Neuronal stem cell (in vitro differentiated cells): ENCODE data around the gene UAP1.

Source experiments
- DNase-seq: peaks from one replicate; pipeline ENCODE4 v3.0.0-alpha.2; 2013; ENCODE audit warnings: low spot score
- H2AFZ ChIP-seq: one replicate; pipeline ENCODE4 v1.6.1; 2013; ENCODE audit warnings: mild to moderate bottlenecking, low read length, inconsistent platforms
- H2AK5ac ChIP-seq: 2 replicates; pipeline ENCODE4 v1.6.1; 2013; ENCODE audit warnings: low read depth, mild to moderate bottlenecking, inconsistent platforms, low read length, moderate library complexity, mixed read lengths
- H2BK120ac ChIP-seq: 2 replicates; pipeline ENCODE4 v1.6.1; 2013; ENCODE audit warnings: low read depth, mild to moderate bottlenecking, inconsistent platforms, low read length, moderate library complexity, mixed read lengths
- H2BK12ac ChIP-seq: one replicate; pipeline ENCODE4 v1.6.1; 2013; ENCODE audit warnings: low read length, inconsistent platforms
- H2BK15ac ChIP-seq: 2 replicates; pipeline ENCODE4 v1.6.1; 2013; ENCODE audit warnings: mild to moderate bottlenecking, low read length, inconsistent platforms, mixed read lengths
- H2BK5ac ChIP-seq: one replicate; pipeline ENCODE4 v1.6.1; 2013; ENCODE audit warnings: inconsistent platforms, mild to moderate bottlenecking, low read length, moderate library complexity
- H3K14ac ChIP-seq: one replicate; pipeline ENCODE4 v1.6.1; 2013; ENCODE audit warnings: low read length, inconsistent platforms
- H3K18ac ChIP-seq: 2 replicates; pipeline ENCODE4 v1.6.1; 2013; ENCODE audit warnings: low read length, inconsistent platforms
- H3K23ac ChIP-seq: 2 replicates; pipeline ENCODE4 v1.6.1; 2013; ENCODE audit warnings: low read depth, mild to moderate bottlenecking, mixed read lengths, low read length, inconsistent platforms; ENCODE audit not compliant: poor library complexity
- H3K27ac ChIP-seq: replicated peaks from 3 replicates; pipeline ENCODE4 v1.5.1; 2013; ENCODE audit warnings: low read length, inconsistent platforms
- H3K27me3 ChIP-seq, 3 experiments: 2 replicates each; pipeline ENCODE4 v1.6.1; 2013; ENCODE audit warnings: low read length in 3 of 3, mild to moderate bottlenecking in 2 of 3, inconsistent platforms in 1 of 3, low read depth in 1 of 3, mixed read lengths in 1 of 3, moderate library complexity in 1 of 3; ENCODE audit not compliant: control insufficient read depth in 3 of 3, insufficient read depth in 3 of 3
- H3K36me3 ChIP-seq, 2 donors: replicated peaks in 1 of 2; 2 replicates each; pipeline ENCODE4 v1.6.1; 2013; ENCODE audit warnings: low read length in 2 of 2; ENCODE audit not compliant: control insufficient read depth in 2 of 2, insufficient read depth in 2 of 2
- H3K4ac ChIP-seq: 2 replicates; pipeline ENCODE4 v1.6.1; 2013; ENCODE audit warnings: inconsistent platforms, mild to moderate bottlenecking, low read length, moderate library complexity
- H3K4me1 ChIP-seq, 2 donors: 1 replicate in 1 of 2; 2 replicates in 1 of 2; pipeline ENCODE4 v1.6.1; 2013; ENCODE audit warnings: low read length in 2 of 2, low read depth in 1 of 2; ENCODE audit not compliant: control insufficient read depth in 2 of 2, insufficient read depth in 1 of 2
- H3K4me2 ChIP-seq: one replicate; pipeline ENCODE4 v1.6.1; 2013; ENCODE audit warnings: mild to moderate bottlenecking, low read length, inconsistent platforms; ENCODE audit not compliant: insufficient read depth, poor library complexity, severe bottlenecking
- H3K4me3 ChIP-seq, 2 donors: 2 replicates each; pipeline ENCODE4 v1.5.1; 2013; ENCODE audit warnings: low read length in 2 of 2, mild to moderate bottlenecking in 2 of 2, inconsistent platforms in 1 of 2, moderate library complexity in 1 of 2
- H3K79me1 ChIP-seq: one replicate; pipeline ENCODE4 v1.6.1; 2013; ENCODE audit warnings: low read depth, mild to moderate bottlenecking, inconsistent platforms, low read length, moderate library complexity
- H3K9ac ChIP-seq: one replicate; pipeline ENCODE4 v1.6.1; 2013; ENCODE audit warnings: mild to moderate bottlenecking, low read depth, low read length, inconsistent platforms; ENCODE audit not compliant: poor library complexity
- H3K9me3 ChIP-seq, 2 donors: replicated peaks in 1 of 2; 2 replicates each; pipeline versions ENCODE3 to v1.6.1; 2013; ENCODE audit warnings: low read length in 2 of 2, mild to moderate bottlenecking in 2 of 2, inconsistent platforms in 1 of 2, low read depth in 1 of 2, mixed read lengths in 1 of 2, moderate library complexity in 1 of 2; ENCODE audit not compliant: control insufficient read depth in 2 of 2, insufficient read depth in 1 of 2
- H4K8ac ChIP-seq: one replicate; pipeline ENCODE4 v1.6.1; 2013; ENCODE audit warnings: low read depth, mild to moderate bottlenecking, inconsistent platforms, low read length, moderate library complexity
- H4K91ac ChIP-seq: one replicate; pipeline ENCODE4 v1.6.1; 2013; ENCODE audit warnings: low read length, low read depth, mild to moderate bottlenecking, inconsistent platforms; ENCODE audit not compliant: poor library complexity
- WGBS, 2 donors: extraction: QIAGEN DNeasy Blood & Tissue Kit; methylation state at CpG; one replicate each; pipeline ENCODE4 v1.1.7; 2013; ENCODE audit warnings: missing lambda C conversion rate in 2 of 2, mixed read lengths in 1 of 2; ENCODE audit not compliant: insufficient read length in 2 of 2, insufficient replicate concordance in 1 of 2; ENCODE audit errors: extremely low coverage in 2 of 2; 5-methylcytosine and 5-hydroxymethylcytosine counted together

Gene UAP1

DNA sequence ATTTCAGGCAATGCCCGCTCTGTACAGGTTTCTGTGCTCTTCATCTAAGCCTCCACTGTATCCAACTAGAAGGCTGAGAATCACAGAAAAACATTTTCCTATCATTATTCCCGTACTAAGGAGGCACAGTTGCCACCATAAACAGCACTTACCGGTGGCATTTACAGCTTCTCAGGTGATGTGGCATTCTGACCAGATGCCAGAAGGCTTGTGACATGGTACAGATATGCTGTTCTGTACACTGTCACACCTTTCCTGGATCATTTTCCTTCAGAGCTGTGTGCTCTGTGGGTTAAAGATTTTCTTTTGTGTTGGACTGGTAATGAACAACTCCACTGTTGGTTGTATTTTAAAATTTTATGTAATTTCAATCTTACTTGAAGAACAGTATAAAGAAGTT, 4.0 kb upstream of the UAP1 start:
- no peak overlapping the region for H3K27ac ChIP-seq
- no CpG with 5 or more reads among the region's 3 CpGs for WGBS, 2 donors
- no peak overlapping the region for H3K18ac ChIP-seq
- H2BK15ac ChIP-seq: no peak overlapping the region
- no peaks in the 10 kb centered on the region for H3K9me3 ChIP-seq
- H2AFZ ChIP-seq: no peak overlapping the region
- peaks cover 2% of the 10 kb centered on the region for H3K79me1 ChIP-seq
- DNase-seq: no peak
- no peak overlapping the region for H3K23ac ChIP-seq
- H3K4me3 ChIP-seq: no peak overlapping the region
- no peak overlapping the region for H3K4ac ChIP-seq
- peaks cover 0 to 3% (median 0%) of the 10 kb centered on the region in 3 experiments for H3K27me3 ChIP-seq
- H3K14ac ChIP-seq: no peak overlapping the region
- H4K91ac ChIP-seq: no peak overlapping the region
- H2BK120ac ChIP-seq: no peak overlapping the region
- no peak overlapping the region for H3K9ac ChIP-seq
- no peak overlapping the region for H2BK12ac ChIP-seq
- no peak overlapping the region for H2BK5ac ChIP-seq
- peaks cover 4 to 5% of the 10 kb centered on the region in 2 donors for H3K4me1 ChIP-seq
- H3K36me3 ChIP-seq: no peaks in the 10 kb centered on the region
- H2AK5ac ChIP-seq: no peak overlapping the region
- no peak overlapping the region for H4K8ac ChIP-seq
- no peak overlapping the region for H3K4me2 ChIP-seq

DNA sequence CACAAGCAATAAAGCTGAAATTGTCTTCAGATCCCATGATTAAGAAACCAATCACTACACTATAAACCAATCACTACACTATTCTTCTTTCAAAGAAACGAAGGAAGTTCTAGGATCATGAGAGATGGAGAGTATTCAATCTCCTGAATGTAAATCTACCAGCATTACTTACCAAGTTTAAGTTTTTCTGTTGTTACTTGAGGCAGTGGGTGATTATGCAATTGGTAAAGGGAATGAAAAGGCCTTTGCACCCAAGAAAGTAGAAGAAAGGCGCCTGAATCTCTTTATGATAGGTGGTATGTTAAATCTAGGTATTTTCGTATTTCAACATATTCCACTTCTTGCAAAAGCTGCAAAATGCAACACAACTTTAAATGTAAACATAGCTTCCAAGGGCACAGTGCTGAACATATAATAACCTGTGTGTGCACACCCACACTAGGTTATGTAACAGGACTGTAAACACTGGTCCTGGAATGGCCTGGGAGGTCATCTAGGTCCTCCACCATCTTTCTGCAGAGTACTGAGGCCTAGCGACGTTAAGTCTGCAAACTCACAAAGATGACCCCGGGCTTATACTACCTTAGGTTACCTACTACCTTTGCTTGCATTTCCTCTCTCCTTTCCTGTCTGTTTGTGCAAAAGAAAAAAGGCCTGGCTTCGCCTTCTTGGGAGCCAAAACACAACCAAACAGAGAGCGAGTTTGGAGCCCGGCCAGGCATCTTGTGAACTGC, 1.1 kb upstream of the UAP1 start:
- DNase-seq: no peak
- Histone ChIP-seq H3K79me1 (peaks cover 6% of the 10 kb centered on the region), H2AK5ac (peak overlapping the region; percentile 88), H3K18ac (peak overlapping the region; percentile 95), H2AFZ (peak overlapping the region; percentile 99), H3K9ac (peak overlapping the region; percentile 70), H3K36me3 (peaks cover 0 to 4% of the 10 kb centered on the region in 2 donors), H2BK5ac (peak overlapping the region; percentile 75), H2BK12ac (no peak overlapping the region), H3K9me3 (no peaks in the 10 kb centered on the region), H3K14ac (no peak overlapping the region), H4K8ac (no peak overlapping the region), H3K4ac (no peak overlapping the region), H3K4me2 (peak overlapping the region; percentile 73), H3K27me3 (peaks cover 0 to 3% (median 0%) of the 10 kb centered on the region in 3 experiments), H2BK15ac (no peak overlapping the region), H4K91ac (no peak overlapping the region), H2BK120ac (no peak overlapping the region), H3K27ac (no peak overlapping the region), H3K4me1 (peaks cover 4 to 5% of the 10 kb centered on the region in 2 donors), H3K23ac (peak overlapping the region; percentile 100), H3K4me3 (peak overlapping the region; percentile 73 to 75)
- no CpG with 5 or more reads among the region's 9 CpGs for WGBS, 2 donors

DNA sequence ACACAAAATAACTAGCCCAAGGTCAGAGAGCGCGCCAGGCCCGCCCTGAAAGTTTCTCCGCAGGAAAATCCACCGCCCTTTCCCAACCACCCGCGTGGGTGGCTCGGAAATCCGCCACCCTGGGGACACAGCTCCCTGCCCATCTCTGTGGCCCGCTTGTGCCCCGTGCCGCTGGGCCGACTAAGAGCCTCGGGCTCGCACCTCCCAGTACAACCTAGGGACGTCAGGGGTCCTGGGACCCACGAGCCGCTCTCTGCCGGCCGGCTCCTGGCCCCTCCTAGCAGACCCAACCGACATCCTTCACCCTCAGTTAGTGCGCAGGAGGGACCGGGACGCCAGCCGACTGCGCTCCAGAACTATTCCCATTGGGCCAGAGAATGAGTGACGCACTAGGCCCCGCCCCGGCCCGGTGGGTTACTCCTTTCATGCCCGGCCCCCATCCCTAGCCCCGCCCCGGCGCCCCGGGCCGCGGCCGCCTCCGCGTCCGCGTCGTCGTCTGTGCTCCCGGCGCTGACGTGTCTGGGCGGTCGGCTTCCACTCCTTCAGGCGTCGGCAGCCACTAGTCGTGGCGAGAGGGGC, 396 bp upstream of the UAP1 start:
- no peak overlapping the region for H4K91ac ChIP-seq
- peaks cover 6% of the 10 kb centered on the region for H3K79me1 ChIP-seq
- peak overlapping the region; percentile 75 for H2BK5ac ChIP-seq
- peak overlapping the region; percentile 97 for H3K18ac ChIP-seq
- no peaks in the 10 kb centered on the region for H3K9me3 ChIP-seq
- H2BK12ac ChIP-seq: peak overlapping the region; percentile 73
- no CpG with 5 or more reads among the region's 53 CpGs for WGBS, 2 donors
- H3K23ac ChIP-seq: peak overlapping the region; percentile 100
- H2BK120ac ChIP-seq: no peak overlapping the region
- DNase-seq: peak; percentile 97
- H3K9ac ChIP-seq: peak overlapping the region; percentile 70
- H4K8ac ChIP-seq: no peak overlapping the region
- peaks cover 0 to 3% (median 0%) of the 10 kb centered on the region in 3 experiments for H3K27me3 ChIP-seq
- H3K4me2 ChIP-seq: peak overlapping the region; percentile 88
- H2AK5ac ChIP-seq: peak overlapping the region; percentile 88
- H3K36me3 ChIP-seq: peaks cover 0 to 9% of the 10 kb centered on the region in 2 donors
- no peak overlapping the region for H3K14ac ChIP-seq
- peaks cover 4 to 5% of the 10 kb centered on the region in 2 donors for H3K4me1 ChIP-seq
- no peak overlapping the region for H2BK15ac ChIP-seq
- no peak overlapping the region for H3K4ac ChIP-seq
- H3K27ac ChIP-seq: no peak overlapping the region
- H2AFZ ChIP-seq: peak overlapping the region; percentile 99
- H3K4me3 ChIP-seq: peak overlapping the region; percentile 75 to 89

DNA sequence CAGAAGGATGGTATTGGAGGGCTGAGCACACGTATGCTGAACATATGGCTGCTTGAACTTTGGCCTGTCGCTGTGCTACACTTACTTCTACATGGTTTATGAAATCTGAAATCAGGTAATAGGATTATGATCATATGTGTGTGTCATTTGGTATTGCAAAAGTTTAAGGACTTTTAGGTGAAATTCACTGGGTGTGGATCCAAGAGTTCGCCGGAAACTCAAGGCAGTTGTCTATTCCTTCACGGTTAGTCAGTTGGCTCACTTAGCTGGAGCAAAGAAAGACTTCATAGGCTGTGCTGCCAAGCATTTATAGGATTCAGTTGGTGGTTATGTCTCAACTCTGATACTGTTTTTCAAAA, 927 bp downstream of the UAP1 start:
- Histone ChIP-seq H2BK12ac (no peak overlapping the region), H4K91ac (no peak overlapping the region), H3K4me2 (peak overlapping the region; percentile 88), H3K79me1 (peaks cover 6% of the 10 kb centered on the region), H4K8ac (no peak overlapping the region), H2BK15ac (no peak overlapping the region), H3K27me3 (peaks cover 0 to 2% (median 0%) of the 10 kb centered on the region in 3 experiments), H2AFZ (peak overlapping the region; percentile 99), H3K9ac (no peak overlapping the region), H3K9me3 (no peaks in the 10 kb centered on the region), H3K36me3 (peaks cover 2 to 21% of the 10 kb centered on the region in 2 donors), H3K4me1 (peaks cover 4 to 5% of the 10 kb centered on the region in 2 donors), H2BK120ac (no peak overlapping the region), H3K27ac (no peak overlapping the region), H3K4me3 (peak overlapping the region in 1 of 2 donors; percentile 75), H2AK5ac (no peak overlapping the region), H3K23ac (no peak overlapping the region), H3K14ac (no peak overlapping the region), H2BK5ac (no peak overlapping the region), H3K18ac (no peak overlapping the region), H3K4ac (no peak overlapping the region)
- no CpG with 5 or more reads among the region's 5 CpGs for WGBS, 2 donors
- no peak for DNase-seq
